ENCODE results near the gene PRPF8.
"Not testable (repeated sequence)": the region's sequence is repeated elsewhere in the genome, so short reads cannot be mapped to it uniquely, and the experiment has no call there.

Gene PRPF8

GRCh38 chr17:1716076-1716911, 31.6 kb upstream of the PRPF8 start:
- DNase-seq = peak; percentile 100

GRCh38 chr17:1715803-1716075, 31.1 kb upstream of the PRPF8 start:
- DNase-seq = no peak

- peak; percentile 80 for DNase-seq
Observed at GRCh38 chr17:1714980-1715802, 30.5 kb upstream of the PRPF8 start.

- peak; percentile 66 for DNase-seq
Observed at GRCh38 chr17:1714427-1714979, 29.8 kb upstream of the PRPF8 start.

- DNase-seq = no peak
Observed at GRCh38 chr17:1713878-1714426, 29.3 kb upstream of the PRPF8 start.

- DNase-seq = no peak
Observed at GRCh38 chr17:1713160-1713877, 28.7 kb upstream of the PRPF8 start.

- no peak for DNase-seq
Observed at GRCh38 chr17:1712271-1712670, 27.6 kb upstream of the PRPF8 start.

- DNase-seq = no peak
Observed at GRCh38 chr17:1711804-1712203, 27.1 kb upstream of the PRPF8 start.

GRCh38 chr17:1710807-1711553, 26.3 kb upstream of the PRPF8 start:
- no peak for DNase-seq

- no peak for DNase-seq
Observed at GRCh38 chr17:1709971-1710806, 25.5 kb upstream of the PRPF8 start, which contains the start of gene TLCD2. Gene TLCD2, minus strand, starts transcription at chr17:1710377. Its CDS starts 135 bp downstream, at chr17:1710242.

- DNase-seq = no peak
Observed at GRCh38 chr17:1709403-1709951, 24.8 kb upstream of the PRPF8 start.

GRCh38 chr17:1708791-1709346, 24.2 kb upstream of the PRPF8 start:
- not testable (repeated sequence) for DNase-seq

GRCh38 chr17:1707107-1707506, 22.4 kb upstream of the PRPF8 start:
- peak; percentile 45 for DNase-seq

GRCh38 chr17:1705004-1705403, 20.3 kb upstream of the PRPF8 start:
- DNase-seq = no peak

- DNase-seq = no peak
Observed at GRCh38 chr17:1703063-1703462, 18.4 kb upstream of the PRPF8 start.

GRCh38 chr17:1699891-1700290, 15.2 kb upstream of the PRPF8 start:
- not testable (repeated sequence) for DNase-seq

GRCh38 chr17:1697681-1698080, 13.0 kb upstream of the PRPF8 start:
- DNase-seq = no peak

- DNase-seq = no peak
Observed at GRCh38 chr17:1695365-1695764, 10.7 kb upstream of the PRPF8 start.

- no peak for DNase-seq
Observed at GRCh38 chr17:1693339-1693738, 8.7 kb upstream of the PRPF8 start.

- no peak for DNase-seq
Observed at GRCh38 chr17:1690544-1691221, 6.0 kb upstream of the PRPF8 start.
